Testis (tissue), 3 donors: ENCODE data around the gene TGDS. TPM values are rescaled to one million over a fixed set of nuclear protein-coding genes. Genes with fewer than 3 reads are reported as not detected.

Experiments
- DNase-seq: peaks from one replicate; pipeline ENCODE4 v3.0.0-alpha.2; 2019
- H3K27ac ChIP-seq, 2 donors: fragments of 200-600 bp; sonication (generic); one replicate each; pipeline ENCODE4 v1.5.1; 2019
- H3K27me3 ChIP-seq: fragments of 200-600 bp; sonication (generic); one replicate; pipeline ENCODE4 v1.5.1; 2019
- H3K36me3 ChIP-seq: fragments of 200-600 bp; sonication (generic); one replicate; pipeline ENCODE4 v1.5.1; 2017; ENCODE audit warnings: low read depth; ENCODE audit errors: missing control alignments
- H3K4me1 ChIP-seq: fragments of 200-600 bp; sonication (generic); one replicate; pipeline ENCODE4 v1.5.1; 2019
- H3K4me3 ChIP-seq, 2 donors: fragments of 200-600 bp; sonication (generic); one replicate each; pipeline ENCODE4 v1.5.1; 2017 to 2019
- H3K9me3 ChIP-seq: fragments of 200-600 bp; sonication (generic); one replicate; pipeline ENCODE4 v1.5.1; 2017
- CTCF ChIP-seq, 3 experiments: fragments of 450-650 bp in 2 of 3; fragments of 200-600 bp in 1 of 3; sonication (generic) in 1 of 3; IDR thresholded peaks; one replicate each; pipeline ENCODE4 v1.5.1; 2016 to 2019; ENCODE audit warnings: antibody characterized with exemption in 3 of 3, mild to moderate bottlenecking in 2 of 3, moderate library complexity in 1 of 3
- POLR2A ChIP-seq: fragments of 450-650 bp; IDR thresholded peaks from one replicate; pipeline ENCODE4 v1.6.1; 2017; ENCODE audit warnings: antibody characterized with exemption, mild to moderate bottlenecking, moderate library complexity
- WGBS, 2 donors: methylation state at CpG; one replicate each; pipeline ENCODE4 v1.1.5; 2018; 5-methylcytosine and 5-hydroxymethylcytosine counted together
- intact Hi-C: fragments of 100-400 bp; cut with DNase I; formaldehyde crosslinking; loops from one replicate; pipeline ENCODE4 v1.15.1; 2023; ENCODE audit warnings: low total_unique reads
- polyA plus RNA-seq: library from polyadenylated mRNA; stranded (reverse); fragments of 350-450 nt; fragmentation: Illumina TruSeq; extraction: RNeasy Lipid Tissue Mini Kit (QIAGEN cat#74804); gene quantifications from one replicate; pipeline ENCODE4 v1.2.3, GENCODE V29; 2014; ENCODE audit warnings: low read depth, low replicate concordance; ENCODE audit not compliant: insufficient read depth
- total RNA-seq, 2 donors: library from RNA; depleted of rRNA; stranded (reverse); fragments of >200 nt; gene quantifications; one replicate each; pipeline ENCODE4 v1.2.3, GENCODE V29; 2016

The TGDS gene
- total and polyA plus RNA-seq, 3 donors from 2014 or later, result 8.7 to 10.1 (median 9.5) TPM

GRCh38 chr13:94557684-94558235, 38.2 kb downstream of the TGDS start:
- WGBS, 2 donors, result 70 to 81% methylated on average over 5 of the region's 5 CpGs
- H3K4me3 ChIP-seq, result no peak overlapping the region
- no peaks in the 10 kb centered on the region for H3K4me1 ChIP-seq
- H3K36me3 ChIP-seq, result no peaks in the 10 kb centered on the region
- H3K9me3 ChIP-seq, result no peaks in the 10 kb centered on the region
- intact Hi-C loops, result no loop called here
- DNase-seq, result no peak
- H3K27me3 ChIP-seq, result no peaks in the 10 kb centered on the region
- H3K27ac ChIP-seq, result no peak overlapping the region
- TF ChIP-seq CTCF (IDR thresholded peaks at IDR 0.05) (no peak), POLR2A (no peak)

- H3K27me3 ChIP-seq, result no peaks in the 10 kb centered on the region
- H3K4me3 ChIP-seq, result no peak overlapping the region
- WGBS, 2 donors, result 57% methylated on average over 3 of the region's 3 CpGs
- intact Hi-C loops, result no loop called here
- no peaks in the 10 kb centered on the region for H3K4me1 ChIP-seq
- no peaks in the 10 kb centered on the region for H3K9me3 ChIP-seq
- no peak for DNase-seq
- no peaks in the 10 kb centered on the region for H3K36me3 ChIP-seq
- no peak for TF ChIP-seq POLR2A
- H3K27ac ChIP-seq, result no peak overlapping the region
These were observed 39.3 kb downstream of the TGDS start for GRCh38 chr13:94556621-94557020.

DNA sequence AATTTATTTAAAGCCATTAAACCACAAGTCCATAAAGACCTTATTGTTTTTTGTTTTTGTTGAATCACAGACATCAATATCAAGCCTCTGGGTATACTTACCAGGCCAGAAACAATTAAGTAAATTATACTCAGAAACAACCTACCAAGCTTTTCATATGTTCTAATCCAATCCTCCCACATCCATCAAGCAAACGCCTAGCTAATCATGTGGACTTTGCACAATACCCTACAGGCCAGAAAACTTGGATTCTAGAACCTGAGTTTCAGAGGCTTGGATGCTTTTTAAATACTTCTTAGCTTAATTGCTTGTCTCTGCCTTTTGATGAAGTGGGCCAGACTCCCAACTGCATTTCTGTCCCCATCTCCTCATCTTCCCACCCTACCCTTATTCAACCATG, 39.9 kb downstream of the TGDS start:
- H3K9me3 ChIP-seq, result no peaks in the 10 kb centered on the region
- no peak for TF ChIP-seq CTCF (IDR thresholded peaks at IDR 0.05)
- no peak overlapping the region for H3K4me3 ChIP-seq
- WGBS, 2 donors, result 72 to 76% methylated on average over 1 of the region's 1 CpG
- no peaks in the 10 kb centered on the region for H3K36me3 ChIP-seq
- no peaks in the 10 kb centered on the region for H3K4me1 ChIP-seq
- H3K27ac ChIP-seq, result no peak overlapping the region
- intact Hi-C loops, result no loop called here
- no peak for DNase-seq
- H3K27me3 ChIP-seq, result no peaks in the 10 kb centered on the region

DNA sequence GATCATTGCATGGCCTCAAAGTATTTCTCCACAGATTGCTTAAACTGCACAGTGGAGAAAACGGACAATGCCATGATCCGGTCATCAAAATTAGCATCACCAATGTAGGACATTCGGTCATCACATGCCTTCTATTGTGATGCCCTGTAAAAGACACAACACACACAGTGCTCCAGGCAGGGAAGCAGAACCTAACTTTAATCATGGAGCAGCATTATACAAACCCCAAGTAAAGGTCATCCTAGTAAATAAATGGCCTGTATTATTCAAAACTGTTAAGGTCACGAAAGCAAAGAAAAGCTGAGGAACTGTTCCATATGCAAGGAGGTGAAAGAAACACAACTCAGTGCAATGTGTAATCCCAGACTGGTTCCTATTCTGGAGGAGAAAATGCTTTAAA, 42.2 kb downstream of the TGDS start:
- no peak for TF ChIP-seq CTCF (IDR thresholded peaks at IDR 0.05)
- intact Hi-C loops, result no loop called here
- 86 to 93% methylated on average over 4 of the region's 4 CpGs for WGBS, 2 donors
- H3K36me3 ChIP-seq, result no peaks in the 10 kb centered on the region
- H3K27ac ChIP-seq, result no peak overlapping the region
- no peaks in the 10 kb centered on the region for H3K9me3 ChIP-seq
- H3K4me1 ChIP-seq, result no peaks in the 10 kb centered on the region
- no peak overlapping the region for H3K4me3 ChIP-seq
- no peaks in the 10 kb centered on the region for H3K27me3 ChIP-seq
- no peak for DNase-seq

- no peaks in the 10 kb centered on the region for H3K27me3 ChIP-seq
- peaks cover 7% of the 10 kb centered on the region for H3K4me1 ChIP-seq
- intact Hi-C loops, result no loop called here
- WGBS, 2 donors, result 92 to 97% methylated on average over 5 of the region's 5 CpGs
- H3K9me3 ChIP-seq, result no peaks in the 10 kb centered on the region
- H3K27ac ChIP-seq, result no peak overlapping the region
- H3K36me3 ChIP-seq, result no peaks in the 10 kb centered on the region
- H3K4me3 ChIP-seq, result no peak overlapping the region
- TF ChIP-seq CTCF (IDR thresholded peaks at IDR 0.05) (no peak), POLR2A (no peak)
- DNase-seq, result no peak
These were observed 43.9 kb downstream of the TGDS start for GRCh38 chr13:94552095-94552494.
